OCI-LY7 (cell line): ENCODE measurements around the gene LRP10. TPM values are rescaled to one million over a fixed set of nuclear protein-coding genes. Genes with fewer than 3 reads are reported as not detected.

Experiments
- BruUV-seq: library from RNA; stranded (reverse); fragments of 400-500 nt; replicated peaks from 2 replicates; lab custom pipeline; 2021; lab: Mats Ljungman, UMichigan
- CTCF ChIA-PET: fragments of 300-600 bp; sonication (Branson Sonifier 250); formaldehyde crosslinking; loops from one replicate; lab custom pipeline; 2022; ENCODE audit warnings: antibody characterized with exemption; ENCODE audit not compliant: unreplicated experiment; lab: Charles Lee
- POLR2A ChIA-PET: fragments of 300-600 bp; sonication (Branson Sonifier 250); formaldehyde crosslinking; loops from one replicate; lab custom pipeline; 2022; ENCODE audit warnings: antibody characterized with exemption; lab: Charles Lee
- DNase-seq: peaks from one replicate; pipeline ENCODE4 v3.0.0-alpha.2; 2015; ENCODE audit warnings: low spot score
- H2AFZ ChIP-seq: fragments of 200-600 bp; sonication (generic), shearing (Covaris generic); 2 replicates; pipeline ENCODE4 v1.6.1; 2014; ENCODE audit warnings: mild to moderate bottlenecking, antibody characterized with exemption, low read length, moderate library complexity
- H3K27ac ChIP-seq: fragments of 200-600 bp; sonication (generic); 2 replicates; pipeline ENCODE4 v1.5.1; 2014; ENCODE audit warnings: mixed run types, low read depth, mild to moderate bottlenecking, moderate library complexity, low read length, inconsistent platforms; ENCODE audit not compliant: poor library complexity, severe bottlenecking
- H3K36me3 ChIP-seq: fragments of 200-600 bp; sonication (generic); 2 replicates; pipeline ENCODE4 v1.6.1; 2014; ENCODE audit warnings: mild to moderate bottlenecking, antibody characterized with exemption, low read length, moderate library complexity, mixed read lengths; ENCODE audit not compliant: insufficient read depth
- H3K4me1 ChIP-seq: fragments of 200-600 bp; sonication (generic); 2 replicates; pipeline ENCODE4 v1.5.1; 2014; ENCODE audit warnings: mild to moderate bottlenecking, low read length; ENCODE audit not compliant: insufficient read depth, poor library complexity, severe bottlenecking
- H3K4me2 ChIP-seq: fragments of 200-600 bp; sonication (generic); 2 replicates; pipeline ENCODE4 v1.6.1; 2014; ENCODE audit warnings: mild to moderate bottlenecking, low read length
- H3K4me3 ChIP-seq: fragments of 200-600 bp; sonication (generic); 2 replicates; pipeline ENCODE4 v1.5.1; 2014; ENCODE audit warnings: mild to moderate bottlenecking, low read depth, low read length; ENCODE audit not compliant: poor library complexity, severe bottlenecking
- H3K79me2 ChIP-seq: fragments of 200-600 bp; sonication (generic); 2 replicates; pipeline ENCODE4 v1.6.1; 2016; ENCODE audit warnings: low read depth, mild to moderate bottlenecking, low read length, moderate library complexity, mixed read lengths; ENCODE audit not compliant: insufficient read depth
- H3K9me2 ChIP-seq: fragments of 200-600 bp; sonication (generic); 2 replicates; pipeline ENCODE4 v1.6.1; 2016; ENCODE audit warnings: mild to moderate bottlenecking, low read length, mixed read lengths; ENCODE audit not compliant: insufficient read depth
- H3K9me3 ChIP-seq: fragments of 200-600 bp; sonication (generic); 2 replicates; pipeline ENCODE4 v1.6.1; 2014; ENCODE audit warnings: mild to moderate bottlenecking, mixed run types, low read length, mixed read lengths
- H4K20me1 ChIP-seq: fragments of 200-600 bp; sonication (generic); 2 replicates; pipeline ENCODE4 v1.6.1; 2014; ENCODE audit warnings: mild to moderate bottlenecking, antibody characterized with exemption, low read length, moderate library complexity, mixed read lengths; ENCODE audit not compliant: insufficient read depth
- CTCF ChIP-seq: fragments of 200-600 bp; sonication (generic); conservative IDR thresholded peaks from 2 replicates; pipeline ENCODE4 v1.5.1; 2014; ENCODE audit warnings: mild to moderate bottlenecking, antibody characterized with exemption, low read length, moderate library complexity, mixed read lengths
- EZH2phosphoT487 ChIP-seq: fragments of 200-600 bp; sonication (generic); IDR thresholded peaks from 2 replicates; pipeline ENCODE4 v1.6.1; 2018; ENCODE audit warnings: low read depth, borderline replicate concordance, mild to moderate bottlenecking, mixed run types, antibody characterized with exemption, low read length, moderate library complexity, mixed read lengths
- intact Hi-C: fragments of 100-400 bp; cut with micrococcal nuclease; formaldehyde crosslinking; loops from one replicate; pipeline ENCODE4 v1.10.0; 2022; ENCODE audit not compliant: unreplicated experiment
- total RNA-seq, 2 experiments: library from RNA; depleted of rRNA in 1 of 2; stranded (reverse); fragments of >200 nt in 1 of 2; shearing (Covaris generic) in 1 of 2; gene quantifications; 2 replicates each; pipeline ENCODE4 v1.2.3, GENCODE V29; 2014 to 2022

Gene LRP10
- total RNA-seq, 2 experiments from 2014 or later, result 25.5 to 55.1 TPM

GRCh38 chr14:22901799-22902198, 30.3 kb downstream of the LRP10 start:
- intact Hi-C loops, result loop anchor here (2.0 kb wide), 1 partner anchor 79 kb away; no protein-coding TSS in a partner anchor

GRCh38 chr14:22903742-22904087, 32.2 kb downstream of the LRP10 start:
- no peak for TF ChIP-seq CTCF
- no peak for TF ChIP-seq EZH2phosphoT487
- Histone ChIP-seq H3K9me2 (no peaks in the 10 kb centered on the region), H3K27ac (no peak overlapping the region), H3K79me2 (no peaks in the 10 kb centered on the region), H3K9me3 (no peaks in the 10 kb centered on the region), H3K36me3 (peaks cover 92% of the 10 kb centered on the region), H3K4me1 (peaks cover 7% of the 10 kb centered on the region), H3K4me3 (no peak overlapping the region), H3K4me2 (no peak overlapping the region), H4K20me1 (no peaks in the 10 kb centered on the region), H2AFZ (no peak overlapping the region)
- CTCF ChIA-PET, result no interaction called here
- intact Hi-C loops, result no loop called here
- BruUV-seq, result no TSS peak
- POLR2A ChIA-PET, result interaction anchor here (0.5 kb wide), 1 partner anchor 121 kb away, joined by 4 read pairs; no protein-coding TSS in a partner anchor
- no peak for DNase-seq

More at GRCh38 chr14:22901799-22902198, 30.3 kb downstream of the LRP10 start:
- no peaks in the 10 kb centered on the region for H3K79me2 ChIP-seq
- H3K36me3 ChIP-seq, result peaks cover 86% of the 10 kb centered on the region
- H4K20me1 ChIP-seq, result no peaks in the 10 kb centered on the region
- CTCF ChIA-PET, result no interaction called here
- POLR2A ChIA-PET, result interaction anchor here (0.6 to 1.3 kb wide), 6 partner anchors 12 to 337 kb away, joined by 3 to 4 read pairs (median 3); no protein-coding TSS in a partner anchor
- H3K4me3 ChIP-seq, result no peak overlapping the region
- H3K4me2 ChIP-seq, result no peak overlapping the region
- no TSS peak for BruUV-seq
- H3K9me3 ChIP-seq, result no peaks in the 10 kb centered on the region
- DNase-seq, result no peak
- no peak overlapping the region for H3K27ac ChIP-seq
- H3K4me1 ChIP-seq, result peaks cover 10% of the 10 kb centered on the region
- no peak for TF ChIP-seq EZH2phosphoT487
- no peak for TF ChIP-seq CTCF
- H2AFZ ChIP-seq, result no peak overlapping the region
- no peaks in the 10 kb centered on the region for H3K9me2 ChIP-seq

- POLR2A ChIA-PET, result interaction anchor here (0.7 kb wide), 1 partner anchor 10 kb away, joined by 3 read pairs; no protein-coding TSS in a partner anchor
- no peak overlapping the region for H3K27ac ChIP-seq
- no peak overlapping the region for H2AFZ ChIP-seq
- no TSS peak for BruUV-seq
- H3K4me1 ChIP-seq, result no peaks in the 10 kb centered on the region
- TF ChIP-seq CTCF, result no peak
- TF ChIP-seq EZH2phosphoT487, result no peak
- no peaks in the 10 kb centered on the region for H3K9me2 ChIP-seq
- H3K4me2 ChIP-seq, result no peak overlapping the region
- peaks cover 6% of the 10 kb centered on the region; the same call in 1 of the 2 replicates for H3K79me2 ChIP-seq
- intact Hi-C loops, result no loop called here
- no peaks in the 10 kb centered on the region for H3K9me3 ChIP-seq
- no peak for DNase-seq
- no peaks in the 10 kb centered on the region for H4K20me1 ChIP-seq
- H3K36me3 ChIP-seq, result peaks cover 98% of the 10 kb centered on the region
- CTCF ChIA-PET, result no interaction called here
- no peak overlapping the region for H3K4me3 ChIP-seq
Measured at GRCh38 chr14:22905627-22906026, 34.1 kb downstream of the LRP10 start.
